ENCODE results near the gene PTPRG.

The PTPRG gene

GRCh38 chr3:62281726-62282125 lies 720.4 kb downstream of the PTPRG start:
- no peak for TF ChIP-seq CTCF (IDR thresholded peaks at IDR 0.05; ENCODE audit: poor library complexity, severe bottlenecking)

GRCh38 chr3:62284442-62284841 lies 723.1 kb downstream of the PTPRG start:
- no peak overlapping the region for H3K4me3 ChIP-seq (ENCODE audit: severe bottlenecking)
- H3K36me3 ChIP-seq (ENCODE audit: low read depth), result no peaks in the 10 kb centered on the region
- DNase-seq (ENCODE audit: low spot score) (no peak), ATAC-seq (ENCODE audit: low read depth) (no peak)
- H3K27ac ChIP-seq (ENCODE audit: poor library complexity, severe bottlenecking), result no peak overlapping the region
- H3K4me1 ChIP-seq (ENCODE audit: insufficient read depth, poor library complexity, severe bottlenecking), result no peaks in the 10 kb centered on the region
- H3K9me3 ChIP-seq (ENCODE audit: severe bottlenecking), result no peaks in the 10 kb centered on the region
- no peak for TF ChIP-seq CTCF (IDR thresholded peaks at IDR 0.05; ENCODE audit: poor library complexity, severe bottlenecking)
- no peaks in the 10 kb centered on the region for H3K27me3 ChIP-seq (ENCODE audit: insufficient read depth, poor library complexity, severe bottlenecking)

More at GRCh38 chr3:62281726-62282125, 720.4 kb downstream of the PTPRG start:
- DNase-seq (ENCODE audit: low spot score), result no peak
- H3K27me3 ChIP-seq (ENCODE audit: insufficient read depth, poor library complexity, severe bottlenecking), result no peaks in the 10 kb centered on the region
- no peaks in the 10 kb centered on the region for H3K4me1 ChIP-seq (ENCODE audit: insufficient read depth, poor library complexity, severe bottlenecking)
- no peaks in the 10 kb centered on the region for H3K9me3 ChIP-seq (ENCODE audit: severe bottlenecking)
- ATAC-seq (ENCODE audit: low read depth), result no peak
- no peak overlapping the region for H3K27ac ChIP-seq (ENCODE audit: poor library complexity, severe bottlenecking)
- no peak overlapping the region for H3K4me3 ChIP-seq (ENCODE audit: severe bottlenecking)
- peaks cover under 1% of the 10 kb centered on the region; the same call in 1 of the 2 replicates for H3K36me3 ChIP-seq (ENCODE audit: low read depth)

- no peak overlapping the region for H3K27ac ChIP-seq (ENCODE audit: poor library complexity, severe bottlenecking)
- peaks cover 14% of the 10 kb centered on the region for H3K36me3 ChIP-seq (ENCODE audit: low read depth)
- ATAC-seq (ENCODE audit: low read depth), result no peak
- no peak overlapping the region for H3K4me3 ChIP-seq (ENCODE audit: severe bottlenecking)
- no peaks in the 10 kb centered on the region for H3K9me3 ChIP-seq (ENCODE audit: severe bottlenecking)
- no peak for TF ChIP-seq CTCF (IDR thresholded peaks at IDR 0.05; ENCODE audit: poor library complexity, severe bottlenecking)
- no peaks in the 10 kb centered on the region for H3K27me3 ChIP-seq (ENCODE audit: insufficient read depth, poor library complexity, severe bottlenecking)
- H3K4me1 ChIP-seq (ENCODE audit: insufficient read depth, poor library complexity, severe bottlenecking), result no peaks in the 10 kb centered on the region
- no peak for DNase-seq (ENCODE audit: low spot score)
Measured at GRCh38 chr3:62287392-62287927, 726.1 kb downstream of the PTPRG start.

- Histone ChIP-seq H3K4me1 (ENCODE audit: insufficient read depth, poor library complexity, severe bottlenecking) (no peaks in the 10 kb centered on the region), H3K27me3 (ENCODE audit: insufficient read depth, poor library complexity, severe bottlenecking) (no peaks in the 10 kb centered on the region), H3K36me3 (ENCODE audit: low read depth) (peaks cover 14% of the 10 kb centered on the region), H3K9me3 (ENCODE audit: severe bottlenecking) (no peaks in the 10 kb centered on the region), H3K4me3 (ENCODE audit: severe bottlenecking) (no peak overlapping the region), H3K27ac (ENCODE audit: poor library complexity, severe bottlenecking) (no peak overlapping the region)
- DNase-seq (ENCODE audit: low spot score) (no peak), ATAC-seq (ENCODE audit: low read depth) (no peak)
- no peak for TF ChIP-seq CTCF (IDR thresholded peaks at IDR 0.05; ENCODE audit: poor library complexity, severe bottlenecking)
Measured at GRCh38 chr3:62289922-62290321, 728.6 kb downstream of the PTPRG start.

- H3K9me3 ChIP-seq (ENCODE audit: severe bottlenecking), result no peaks in the 10 kb centered on the region
- H3K36me3 ChIP-seq (ENCODE audit: low read depth), result peaks cover 14% of the 10 kb centered on the region
- no peak for DNase-seq (ENCODE audit: low spot score)
- ATAC-seq (ENCODE audit: low read depth), result no peak
- no peaks in the 10 kb centered on the region for H3K4me1 ChIP-seq (ENCODE audit: insufficient read depth, poor library complexity, severe bottlenecking)
- H3K4me3 ChIP-seq (ENCODE audit: severe bottlenecking), result no peak overlapping the region
- H3K27ac ChIP-seq (ENCODE audit: poor library complexity, severe bottlenecking), result no peak overlapping the region
- H3K27me3 ChIP-seq (ENCODE audit: insufficient read depth, poor library complexity, severe bottlenecking), result no peaks in the 10 kb centered on the region
- no peak for TF ChIP-seq CTCF (IDR thresholded peaks at IDR 0.05; ENCODE audit: poor library complexity, severe bottlenecking)
Measured at GRCh38 chr3:62293051-62293780, 731.8 kb downstream of the PTPRG start.

Measured in RWPE2 (cell line).